K562 (cell line): ENCODE measurements around the gene FBXL12. TPM values are rescaled to one million over a fixed set of nuclear protein-coding genes. Genes with fewer than 3 reads are reported as not detected.

Experiments
- CBX1 ChIP-seq: sonication (generic); IDR thresholded peaks from 2 replicates; pipeline ENCODE4 v1.6.1; 2016; ENCODE audit warnings: antibody characterized with exemption, low read depth, mild to moderate bottlenecking
- CBX8 ChIP-seq: fragments of 200-600 bp; sonication (generic); IDR thresholded peaks from 2 replicates; pipeline ENCODE4 v1.6.1; 2012; ENCODE audit warnings: borderline replicate concordance, mixed run types, low read depth, mild to moderate bottlenecking, moderate library complexity, mixed read lengths, low read length, control low read depth, inconsistent platforms; ENCODE audit not compliant: poor library complexity, severe bottlenecking; ENCODE audit errors: extremely low read depth
- GTF2A2 ChIP-seq: IDR thresholded peaks from 2 replicates; pipeline ENCODE4 v1.6.1; 2016; ENCODE audit warnings: mild to moderate bottlenecking, missing genetic modification characterization, missing compliant biosample characterization
- LARP7 ChIP-seq: fragments of 450-650 bp; IDR thresholded peaks from 2 replicates; pipeline ENCODE4 v1.6.1; 2016
- MITF ChIP-seq: IDR thresholded peaks from 2 replicates; pipeline ENCODE4 v1.6.1; 2014; ENCODE audit warnings: antibody characterized with exemption
- NR2C2 ChIP-seq, 2 experiments: fragments of 200-800 bp in 1 of 2; sonication (Bioruptor generic) in 1 of 2; sonication (generic) in 1 of 2; formaldehyde crosslinking in 1 of 2; IDR thresholded peaks; 2 replicates each; pipeline versions ENCODE4 v1.6.1 to v1.8.0; 2016 to 2022; ENCODE audit warnings: mild to moderate bottlenecking in 1 of 2, missing compliant biosample characterization in 1 of 2, missing genetic modification characterization in 1 of 2, missing genetic modification reagents in 1 of 2
- PREB ChIP-seq: sonication (generic); formaldehyde crosslinking; IDR thresholded peaks from 2 replicates; pipeline ENCODE4 v1.8.1; 2023; ENCODE audit warnings: mild to moderate bottlenecking, missing genetic modification reagents
- TAF15 ChIP-seq: fragments of 200-400 bp; formaldehyde crosslinking; IDR thresholded peaks from 2 replicates; pipeline ENCODE4 v1.6.1; 2017; ENCODE audit warnings: mild to moderate bottlenecking, low read depth, low read length, moderate library complexity
- TAF7 ChIP-seq: fragments of 450-650 bp; IDR thresholded peaks from 2 replicates; pipeline ENCODE4 v1.6.1; 2016; ENCODE audit warnings: missing genetic modification characterization, missing compliant biosample characterization
- ZNF318 ChIP-seq, 2 experiments: fragments of 450-650 bp; IDR thresholded peaks; 2 replicates each; pipeline ENCODE4 v1.6.1; 2016; ENCODE audit warnings: mild to moderate bottlenecking in 2 of 2, borderline replicate concordance in 1 of 2, low read depth in 1 of 2, moderate library complexity in 1 of 2
- ZNF41 ChIP-seq: fragments of 250-450 bp; sonication (Bioruptor Pico); conservative IDR thresholded peaks from 2 replicates; pipeline ENCODE4 v1.4.0; 2020; ENCODE audit warnings: mild to moderate bottlenecking
- polyA plus RNA-seq, 8 experiments: library from polyadenylated mRNA; depleted of rRNA in 4 of 8; stranded (reverse) in 5 of 8; unstranded in 3 of 8; fragments of >200 nt; fragmentation: Nextera tagmentation in 2 of 8; fragmentation: Illumina TruSeq in 1 of 8; extraction: Ambion mirVana in 2 of 8; extraction: Trizol in 1 of 8; gene quantifications; 2 replicates each; pipeline versions ENCODE4 v1.2.1 to v1.2.3, GENCODE V29; 2011 to 2014; ENCODE audit warnings: inconsistent platforms in 1 of 8, missing spikeins in 1 of 8
- total RNA-seq, 7 experiments: library from RNA; depleted of rRNA in 6 of 7; stranded (reverse); fragments of >200 nt in 6 of 7; fragmentation: Illumina TruSeq in 2 of 7; extraction: Trizol in 2 of 7; gene quantifications; 2 replicates each; pipeline versions ENCODE4 v1.2.1 to v1.2.3, GENCODE V29; 2011 to 2021; ENCODE audit warnings: low replicate concordance in 1 of 7
- TF ChIP-seq, protein P1 (sequence below): conservative IDR thresholded peaks from 2 replicates; pipeline ENCODE4 v1.6.1; 2011; ENCODE audit warnings: low read depth, mild to moderate bottlenecking, low read length; ENCODE audit not compliant: control insufficient read depth

The FBXL12 gene
- total and polyA plus RNA-seq, 9 of the 15 experiments (the other 6 are each of a cell fraction or from before 2014, with no cell fraction given): 2.7 to 40.5 (median 26.5) TPM

- TF ChIP-seq, protein P1, sequence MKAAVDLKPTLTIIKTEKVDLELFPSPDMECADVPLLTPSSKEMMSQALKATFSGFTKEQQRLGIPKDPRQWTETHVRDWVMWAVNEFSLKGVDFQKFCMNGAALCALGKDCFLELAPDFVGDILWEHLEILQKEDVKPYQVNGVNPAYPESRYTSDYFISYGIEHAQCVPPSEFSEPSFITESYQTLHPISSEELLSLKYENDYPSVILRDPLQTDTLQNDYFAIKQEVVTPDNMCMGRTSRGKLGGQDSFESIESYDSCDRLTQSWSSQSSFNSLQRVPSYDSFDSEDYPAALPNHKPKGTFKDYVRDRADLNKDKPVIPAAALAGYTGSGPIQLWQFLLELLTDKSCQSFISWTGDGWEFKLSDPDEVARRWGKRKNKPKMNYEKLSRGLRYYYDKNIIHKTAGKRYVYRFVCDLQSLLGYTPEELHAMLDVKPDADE: peak; percentile 40; the same call in 1 of the 2 replicates
- peak; percentile 97 for TF ChIP-seq NR2C2 (CRISPR knock-in tag; IDR thresholded peaks at IDR 0.05)
- TF ChIP-seq NR2C2 (tag; IDR thresholded peaks at IDR 0.05): peak; percentile 100
- no peak for TF ChIP-seq TAF7
- no peak for TF ChIP-seq LARP7
- no peak for TF ChIP-seq GTF2A2
- TF ChIP-seq ZNF318 (IDR thresholded peaks at IDR 0.05; ENCODE audit: borderline replicate concordance in 1 of 2, low read depth in 1 of 2): no peak
- peak; percentile 57; the same call in 1 of the 2 replicates for TF ChIP-seq CBX1
- no peak for TF ChIP-seq TAF15
- TF ChIP-seq PREB: no peak
- no peak for TF ChIP-seq MITF
- no peak for TF ChIP-seq CBX8
- TF ChIP-seq ZNF41: no peak
Measured at GRCh38 chr19:9827289-9828238, 8.7 kb upstream of the FBXL12 start, which contains the start of gene UBL5 (continued).
